Measurements from ENCODE around the gene NHEJ1. TPM values are rescaled to one million over a fixed set of nuclear protein-coding genes. Genes with fewer than 3 reads are reported as not detected.

Gene NHEJ1
- polyA plus RNA-seq, 1 experiment: 24.1 TPM

DNA sequence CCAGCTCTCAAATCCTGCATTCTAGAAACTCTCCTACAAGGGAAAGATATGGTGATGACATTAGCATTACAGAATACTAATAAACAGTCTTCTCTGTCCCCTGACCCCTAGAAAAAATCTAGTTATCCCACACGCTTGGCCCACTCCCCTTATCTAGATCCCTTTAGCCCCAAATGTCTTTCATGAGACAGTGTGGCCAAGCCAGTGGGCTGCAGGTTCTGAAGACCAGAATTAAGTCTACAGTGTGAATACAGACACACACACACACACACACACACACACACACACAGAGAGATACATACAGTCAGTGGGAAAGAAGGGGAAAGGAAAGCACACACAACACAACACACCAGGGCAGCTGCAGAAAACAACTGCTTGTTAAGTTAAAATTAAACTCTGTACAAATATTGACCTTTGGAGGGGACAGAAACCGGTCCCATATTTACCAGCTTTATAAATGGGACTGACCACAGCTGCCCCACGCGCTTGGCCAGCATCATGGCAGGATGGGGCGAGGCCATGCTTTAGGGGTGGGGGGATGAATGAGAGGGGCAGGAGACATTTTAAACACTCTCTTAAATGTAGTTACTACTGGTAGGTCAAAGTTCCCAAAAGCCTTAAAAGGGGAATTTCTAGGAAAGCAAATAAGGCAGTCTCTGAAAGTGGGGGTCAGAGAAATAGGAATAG, 49.1 kb downstream of the NHEJ1 start:
- H3K36me3 ChIP-seq (ENCODE audit: control insufficient read depth, insufficient read depth, low read length): no peaks in the 10 kb centered on the region
- CTCF ChIA-PET: interaction anchor here (0.9 to 9.1 kb wide), 10 partner anchors 7 to 132 kb away, joined by 3 to 52 read pairs (median 4); no protein-coding TSS in a partner anchor

DNA sequence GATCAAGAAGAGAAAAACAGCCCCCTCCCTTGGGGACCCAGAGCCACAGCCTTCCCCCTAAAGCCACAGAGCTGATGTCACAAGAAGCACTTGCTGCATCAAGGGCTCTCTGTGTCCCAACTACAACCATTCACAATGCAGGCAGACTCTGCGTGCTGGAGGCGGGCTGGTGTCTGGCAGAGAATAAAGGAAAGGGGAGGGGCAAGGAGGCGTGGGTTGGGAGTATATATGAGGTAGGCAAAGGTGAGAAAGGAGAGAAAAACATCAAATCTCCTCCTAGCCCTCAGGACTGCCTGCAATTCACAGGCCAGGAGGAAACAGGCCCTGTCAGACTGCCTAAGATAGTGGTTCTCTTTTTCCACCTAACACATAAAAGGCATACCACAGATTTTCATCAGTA, 51.1 kb downstream of the NHEJ1 start:
- CTCF ChIA-PET: interaction anchor here (0.7 to 9.1 kb wide), 2 partner anchors 12 to 246 kb away, joined by 3 to 52 read pairs; no protein-coding TSS in a partner anchor
- Histone ChIP-seq H3K4me3 (ENCODE audit: low read depth, low read length) (no peak overlapping the region), H3K27me3 (ENCODE audit: control insufficient read depth, insufficient read depth, low read length) (no peaks in the 10 kb centered on the region), H3K36me3 (ENCODE audit: control insufficient read depth, insufficient read depth, low read length) (no peaks in the 10 kb centered on the region)
- POLR2A ChIA-PET: interaction anchor here (0.6 kb wide), 1 partner anchor 8 kb away, joined by 3 read pairs; no protein-coding TSS in a partner anchor
- no peak for DNase-seq (ENCODE audit: low read depth)
- TF ChIP-seq, protein P1, sequence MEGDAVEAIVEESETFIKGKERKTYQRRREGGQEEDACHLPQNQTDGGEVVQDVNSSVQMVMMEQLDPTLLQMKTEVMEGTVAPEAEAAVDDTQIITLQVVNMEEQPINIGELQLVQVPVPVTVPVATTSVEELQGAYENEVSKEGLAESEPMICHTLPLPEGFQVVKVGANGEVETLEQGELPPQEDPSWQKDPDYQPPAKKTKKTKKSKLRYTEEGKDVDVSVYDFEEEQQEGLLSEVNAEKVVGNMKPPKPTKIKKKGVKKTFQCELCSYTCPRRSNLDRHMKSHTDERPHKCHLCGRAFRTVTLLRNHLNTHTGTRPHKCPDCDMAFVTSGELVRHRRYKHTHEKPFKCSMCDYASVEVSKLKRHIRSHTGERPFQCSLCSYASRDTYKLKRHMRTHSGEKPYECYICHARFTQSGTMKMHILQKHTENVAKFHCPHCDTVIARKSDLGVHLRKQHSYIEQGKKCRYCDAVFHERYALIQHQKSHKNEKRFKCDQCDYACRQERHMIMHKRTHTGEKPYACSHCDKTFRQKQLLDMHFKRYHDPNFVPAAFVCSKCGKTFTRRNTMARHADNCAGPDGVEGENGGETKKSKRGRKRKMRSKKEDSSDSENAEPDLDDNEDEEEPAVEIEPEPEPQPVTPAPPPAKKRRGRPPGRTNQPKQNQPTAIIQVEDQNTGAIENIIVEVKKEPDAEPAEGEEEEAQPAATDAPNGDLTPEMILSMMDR (IDR thresholded peaks at IDR 0.05; ENCODE audit: insufficient read depth, low read depth, low read length): no peak

More for the DNA sequence above, 49.1 kb downstream of the NHEJ1 start:
- Histone ChIP-seq H3K4me3 (ENCODE audit: low read depth, low read length) (no peak overlapping the region), H3K27me3 (ENCODE audit: control insufficient read depth, insufficient read depth, low read length) (no peaks in the 10 kb centered on the region)
- TF ChIP-seq, protein P1 (IDR thresholded peaks at IDR 0.05; ENCODE audit: insufficient read depth, low read depth, low read length): no peak
- POLR2A ChIA-PET: no interaction called here
- no peak for DNase-seq (ENCODE audit: low read depth)

DNA sequence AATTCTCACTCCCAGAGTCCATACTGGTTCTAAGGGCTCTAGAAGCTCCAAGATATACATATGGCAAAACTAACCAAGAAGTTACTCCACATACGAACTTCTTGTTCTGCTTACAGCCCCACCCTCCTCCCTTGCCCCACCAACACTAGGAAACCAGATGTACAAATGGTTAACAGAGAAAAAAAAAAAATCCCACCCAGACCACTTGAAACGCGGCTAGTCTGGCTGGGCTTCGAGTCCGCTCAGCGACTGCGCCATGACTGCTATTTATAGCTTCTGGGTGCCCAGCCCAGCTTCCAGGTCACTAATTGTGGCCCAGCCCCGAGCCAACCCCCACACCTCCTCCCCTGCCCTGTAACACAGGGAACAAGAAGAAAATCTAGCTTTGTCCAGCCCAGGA, 52.9 kb downstream of the NHEJ1 start:
- H3K36me3 ChIP-seq (ENCODE audit: control insufficient read depth, insufficient read depth, low read length): no peaks in the 10 kb centered on the region
- DNase-seq (ENCODE audit: low read depth): no peak
- TF ChIP-seq, protein P1 (IDR thresholded peaks at IDR 0.05; ENCODE audit: insufficient read depth, low read depth, low read length): no peak
- POLR2A ChIA-PET: no interaction called here
- no peaks in the 10 kb centered on the region for H3K27me3 ChIP-seq (ENCODE audit: control insufficient read depth, insufficient read depth, low read length)
- H3K4me3 ChIP-seq (ENCODE audit: low read depth, low read length): no peak overlapping the region
- CTCF ChIA-PET: interaction anchor here (1.0 to 9.1 kb wide), 3 partner anchors 9 to 128 kb away, joined by 3 to 52 read pairs (median 3); no protein-coding TSS in a partner anchor

DNA sequence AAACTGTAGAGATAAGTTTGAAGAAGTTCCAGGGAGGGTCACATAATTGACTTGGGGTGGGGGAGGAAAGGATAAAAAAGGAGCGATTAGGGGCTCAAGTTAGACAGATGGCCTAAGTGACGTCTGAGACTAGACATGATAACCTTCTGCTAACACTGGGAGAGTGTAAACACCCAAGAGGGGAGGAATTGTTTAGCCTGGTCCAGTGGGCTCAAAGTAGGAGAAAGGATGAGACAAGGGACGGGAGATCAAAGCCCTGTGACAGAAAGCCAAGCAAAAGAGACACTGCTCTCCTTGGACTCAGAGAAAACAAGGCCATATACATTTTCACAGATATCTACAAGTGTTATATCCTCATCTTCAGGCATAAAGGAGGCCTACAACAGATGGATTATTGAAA, 54.4 kb downstream of the NHEJ1 start:
- Histone ChIP-seq H3K27me3 (ENCODE audit: control insufficient read depth, insufficient read depth, low read length) (no peaks in the 10 kb centered on the region), H3K36me3 (ENCODE audit: control insufficient read depth, insufficient read depth, low read length) (no peaks in the 10 kb centered on the region), H3K4me3 (ENCODE audit: low read depth, low read length) (no peak overlapping the region)
- ChIA-PET POLR2A (no interaction called here), CTCF (interaction anchor here (0.8 to 9.1 kb wide), 4 partner anchors 15 to 193 kb away, joined by 3 to 52 read pairs (median 3); no protein-coding TSS in a partner anchor)
- no peak for DNase-seq (ENCODE audit: low read depth)
- TF ChIP-seq, protein P1 (IDR thresholded peaks at IDR 0.05; ENCODE audit: insufficient read depth, low read depth, low read length): no peak

DNA sequence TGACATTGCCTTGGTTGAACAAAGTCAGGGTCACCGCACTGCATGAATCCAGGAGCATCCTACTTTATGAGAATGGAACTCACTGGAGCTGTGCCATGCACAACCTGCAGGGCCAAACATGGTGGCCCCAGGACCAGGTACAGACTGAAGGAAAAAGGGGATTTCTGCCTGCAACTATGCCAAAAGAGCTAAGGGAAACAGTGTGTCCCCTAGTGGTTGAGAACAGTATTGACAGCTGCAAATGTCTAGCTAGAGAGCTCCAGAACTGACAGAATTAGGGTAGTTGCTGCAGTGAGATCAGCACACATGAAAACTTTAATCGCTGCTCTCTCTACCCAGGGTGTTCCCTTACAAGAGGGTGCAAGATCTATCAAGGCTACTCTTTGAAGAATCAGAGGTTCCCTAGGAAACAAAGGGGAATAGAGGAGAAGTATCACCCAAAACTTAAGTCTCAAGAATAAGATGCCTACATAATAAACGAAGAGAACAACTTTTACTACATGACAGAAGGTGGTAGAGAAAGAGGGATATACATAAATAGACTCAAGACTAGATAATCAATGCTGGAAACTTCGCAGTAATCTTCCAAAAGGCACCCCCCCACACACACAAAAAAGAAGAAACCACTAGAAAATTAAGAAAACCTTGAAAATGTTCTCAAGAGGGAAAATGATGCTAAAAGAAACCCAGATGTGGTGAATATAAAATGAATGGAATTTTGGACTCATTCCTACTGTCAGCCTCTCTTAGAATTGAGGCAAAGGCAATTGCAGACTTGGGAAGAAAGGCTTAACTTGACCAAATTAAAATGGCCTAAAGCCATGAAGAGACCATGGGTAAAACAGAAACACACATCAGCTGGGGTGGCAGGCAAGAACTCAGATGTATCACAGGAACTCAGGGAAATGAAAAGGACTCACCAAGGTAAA, 56.2 kb downstream of the NHEJ1 start:
- no peaks in the 10 kb centered on the region for H3K36me3 ChIP-seq (ENCODE audit: control insufficient read depth, insufficient read depth, low read length)
- H3K27me3 ChIP-seq (ENCODE audit: control insufficient read depth, insufficient read depth, low read length): no peaks in the 10 kb centered on the region
- DNase-seq (ENCODE audit: low read depth): peak; percentile 40
- ChIA-PET CTCF (interaction anchor here (0.7 to 6.7 kb wide), 22 partner anchors 8 to 78 kb away, joined by 3 to 46 read pairs (median 5); no protein-coding TSS in a partner anchor), POLR2A (no interaction called here)
- TF ChIP-seq, protein P1 (IDR thresholded peaks at IDR 0.05; ENCODE audit: insufficient read depth, low read depth, low read length): peak; percentile 80
- H3K4me3 ChIP-seq (ENCODE audit: low read depth, low read length): no peak overlapping the region
